HL-60 (cell line): ENCODE data around the gene MRPS7.

Experiments
- DNase-seq, 2 experiments: peaks; one replicate each; pipeline ENCODE4 v3.0.0-alpha.2; 2010 to 2020; ENCODE audit warnings: low read depth in 1 of 2, low spot score in 1 of 2
- H3K27ac ChIP-seq: fragments of 250-450 bp; sonication (Bioruptor Pico); replicated peaks from 2 replicates; pipeline ENCODE4 v1.5.1; 2020; ENCODE audit warnings: mild to moderate bottlenecking, moderate library complexity
- H3K27me3 ChIP-seq: fragments of 250-450 bp; sonication (Bioruptor Pico); 2 replicates; pipeline ENCODE4 v1.5.1; 2021; ENCODE audit warnings: mild to moderate bottlenecking, moderate library complexity; ENCODE audit not compliant: insufficient read depth, poor library complexity, severe bottlenecking
- H3K4me3 ChIP-seq: replicated peaks from 2 replicates; pipeline ENCODE4 v1.5.1; 2011; ENCODE audit warnings: mild to moderate bottlenecking, control low read depth, low read length; ENCODE audit not compliant: insufficient read depth
- GABPA ChIP-seq: IDR thresholded peaks from 2 replicates; pipeline ENCODE4 v1.6.1; 2012; ENCODE audit warnings: low read depth
- POLR2AphosphoS5 ChIP-seq: IDR thresholded peaks from 2 replicates; pipeline ENCODE4 v1.6.1; 2012; ENCODE audit warnings: low read depth
- SPI1 ChIP-seq: IDR thresholded peaks from 2 replicates; pipeline ENCODE4 v1.6.1; 2012; ENCODE audit warnings: low read depth, mild to moderate bottlenecking, borderline replicate concordance
- TF ChIP-seq, protein P1 (sequence below): IDR thresholded peaks from 2 replicates; pipeline ENCODE4 v1.6.1; 2012; ENCODE audit warnings: low read depth; ENCODE audit not compliant: insufficient replicate concordance
- TF ChIP-seq, protein P2 (sequence below): IDR thresholded peaks from one replicate; pipeline ENCODE4 v1.5.1; 2011; ENCODE audit warnings: low read length, control low read depth, inconsistent platforms; ENCODE audit not compliant: insufficient read depth

MRPS7 gene

DNA sequence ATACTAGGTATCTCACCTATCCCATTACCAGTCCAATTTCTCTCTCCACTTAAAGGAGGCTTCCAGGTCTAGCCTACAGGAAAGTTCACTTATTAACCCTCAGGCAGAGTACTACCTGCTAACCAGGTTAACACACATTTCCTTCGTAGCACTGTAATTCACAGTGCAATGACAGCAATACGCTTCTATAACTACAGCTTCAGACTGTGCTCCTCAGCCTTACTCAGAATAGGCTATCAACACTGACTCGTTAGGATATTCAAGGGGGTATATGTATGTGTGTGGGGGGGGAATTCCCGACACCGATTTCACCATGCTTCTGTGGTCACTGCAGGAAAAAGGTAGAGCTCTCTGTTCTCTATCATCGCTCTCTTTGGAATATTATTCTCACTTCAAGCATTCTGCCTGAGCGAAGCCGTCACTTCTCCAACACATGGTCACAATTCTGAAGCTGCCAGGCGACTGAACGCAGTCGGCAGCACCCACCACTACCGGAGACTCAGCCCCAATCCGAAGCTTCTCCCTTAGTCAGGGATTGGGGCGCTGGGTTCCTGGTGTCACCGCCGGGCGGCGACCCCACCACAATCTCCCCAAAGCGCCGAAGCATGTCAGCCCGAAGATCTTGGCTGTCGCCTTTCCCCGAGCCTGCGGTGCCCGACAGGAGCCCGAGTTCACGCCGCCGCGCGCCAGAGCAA is 891 bp upstream of the MRPS7 start:
- DNase-seq: no peak
- H3K27me3 ChIP-seq: no peaks in the 10 kb centered on the region
- peak overlapping the region; percentile 80 for H3K4me3 ChIP-seq
- peak overlapping the region; percentile 100 for H3K27ac ChIP-seq
- TF ChIP-seq, protein P1, sequence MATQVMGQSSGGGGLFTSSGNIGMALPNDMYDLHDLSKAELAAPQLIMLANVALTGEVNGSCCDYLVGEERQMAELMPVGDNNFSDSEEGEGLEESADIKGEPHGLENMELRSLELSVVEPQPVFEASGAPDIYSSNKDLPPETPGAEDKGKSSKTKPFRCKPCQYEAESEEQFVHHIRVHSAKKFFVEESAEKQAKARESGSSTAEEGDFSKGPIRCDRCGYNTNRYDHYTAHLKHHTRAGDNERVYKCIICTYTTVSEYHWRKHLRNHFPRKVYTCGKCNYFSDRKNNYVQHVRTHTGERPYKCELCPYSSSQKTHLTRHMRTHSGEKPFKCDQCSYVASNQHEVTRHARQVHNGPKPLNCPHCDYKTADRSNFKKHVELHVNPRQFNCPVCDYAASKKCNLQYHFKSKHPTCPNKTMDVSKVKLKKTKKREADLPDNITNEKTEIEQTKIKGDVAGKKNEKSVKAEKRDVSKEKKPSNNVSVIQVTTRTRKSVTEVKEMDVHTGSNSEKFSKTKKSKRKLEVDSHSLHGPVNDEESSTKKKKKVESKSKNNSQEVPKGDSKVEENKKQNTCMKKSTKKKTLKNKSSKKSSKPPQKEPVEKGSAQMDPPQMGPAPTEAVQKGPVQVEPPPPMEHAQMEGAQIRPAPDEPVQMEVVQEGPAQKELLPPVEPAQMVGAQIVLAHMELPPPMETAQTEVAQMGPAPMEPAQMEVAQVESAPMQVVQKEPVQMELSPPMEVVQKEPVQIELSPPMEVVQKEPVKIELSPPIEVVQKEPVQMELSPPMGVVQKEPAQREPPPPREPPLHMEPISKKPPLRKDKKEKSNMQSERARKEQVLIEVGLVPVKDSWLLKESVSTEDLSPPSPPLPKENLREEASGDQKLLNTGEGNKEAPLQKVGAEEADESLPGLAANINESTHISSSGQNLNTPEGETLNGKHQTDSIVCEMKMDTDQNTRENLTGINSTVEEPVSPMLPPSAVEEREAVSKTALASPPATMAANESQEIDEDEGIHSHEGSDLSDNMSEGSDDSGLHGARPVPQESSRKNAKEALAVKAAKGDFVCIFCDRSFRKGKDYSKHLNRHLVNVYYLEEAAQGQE: no peak
- TF ChIP-seq SPI1: no peak

DNA sequence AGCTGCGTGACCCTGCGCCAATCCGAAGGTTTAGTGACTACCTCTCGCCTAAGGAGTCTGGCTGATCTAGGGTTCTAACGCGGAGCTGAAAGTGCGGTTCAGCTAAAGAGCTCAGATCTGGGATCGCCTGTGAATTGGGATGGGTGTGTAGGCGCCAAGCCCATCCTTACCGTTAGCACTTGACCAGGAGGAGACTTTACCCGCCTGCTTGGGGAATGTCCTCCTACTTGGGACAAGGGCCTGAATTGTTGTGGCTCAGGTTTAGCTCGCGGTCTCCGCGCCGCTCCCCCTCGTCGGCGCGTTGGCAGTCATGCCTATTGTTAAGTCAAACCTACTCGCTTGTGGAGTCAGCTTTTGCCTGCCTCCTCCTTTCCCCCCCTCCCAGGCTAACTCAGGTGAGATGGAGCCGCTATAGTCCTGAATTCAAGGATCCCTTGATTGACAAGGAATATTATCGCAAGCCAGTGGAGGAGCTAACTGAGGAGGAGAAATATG is 480 bp downstream of the MRPS7 start:
- Histone ChIP-seq H3K27ac (peak overlapping the region; percentile 100), H3K4me3 (peak overlapping the region; percentile 80), H3K27me3 (no peaks in the 10 kb centered on the region)
- no peak for TF ChIP-seq SPI1
- TF ChIP-seq GABPA: no peak
- TF ChIP-seq, protein P1: no peak
- TF ChIP-seq POLR2AphosphoS5: no peak
- TF ChIP-seq, protein P2, sequence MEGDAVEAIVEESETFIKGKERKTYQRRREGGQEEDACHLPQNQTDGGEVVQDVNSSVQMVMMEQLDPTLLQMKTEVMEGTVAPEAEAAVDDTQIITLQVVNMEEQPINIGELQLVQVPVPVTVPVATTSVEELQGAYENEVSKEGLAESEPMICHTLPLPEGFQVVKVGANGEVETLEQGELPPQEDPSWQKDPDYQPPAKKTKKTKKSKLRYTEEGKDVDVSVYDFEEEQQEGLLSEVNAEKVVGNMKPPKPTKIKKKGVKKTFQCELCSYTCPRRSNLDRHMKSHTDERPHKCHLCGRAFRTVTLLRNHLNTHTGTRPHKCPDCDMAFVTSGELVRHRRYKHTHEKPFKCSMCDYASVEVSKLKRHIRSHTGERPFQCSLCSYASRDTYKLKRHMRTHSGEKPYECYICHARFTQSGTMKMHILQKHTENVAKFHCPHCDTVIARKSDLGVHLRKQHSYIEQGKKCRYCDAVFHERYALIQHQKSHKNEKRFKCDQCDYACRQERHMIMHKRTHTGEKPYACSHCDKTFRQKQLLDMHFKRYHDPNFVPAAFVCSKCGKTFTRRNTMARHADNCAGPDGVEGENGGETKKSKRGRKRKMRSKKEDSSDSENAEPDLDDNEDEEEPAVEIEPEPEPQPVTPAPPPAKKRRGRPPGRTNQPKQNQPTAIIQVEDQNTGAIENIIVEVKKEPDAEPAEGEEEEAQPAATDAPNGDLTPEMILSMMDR: no peak
- no peak for DNase-seq

DNA sequence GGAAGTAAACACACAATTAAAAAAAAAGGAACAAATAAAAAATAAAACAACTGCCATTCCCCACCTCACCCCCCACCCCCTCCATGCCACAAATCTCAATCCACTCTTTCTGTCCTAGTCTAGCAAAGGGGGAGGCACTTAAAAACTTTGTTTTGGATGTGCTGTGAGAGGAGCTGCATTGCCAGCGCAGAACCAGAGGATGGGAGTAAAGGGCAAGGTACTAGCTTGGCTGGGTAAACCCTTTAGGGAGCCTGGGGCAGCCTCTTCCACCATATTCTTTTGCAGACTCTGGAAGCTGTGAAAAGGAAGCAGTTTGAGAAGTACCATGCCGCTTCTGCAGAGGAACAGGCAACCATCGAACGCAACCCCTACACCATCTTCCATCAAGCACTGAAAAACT is 1.4 kb downstream of the MRPS7 start:
- TF ChIP-seq, protein P1: no peak
- TF ChIP-seq, protein P2: peak; percentile 41
- TF ChIP-seq POLR2AphosphoS5: no peak
- TF ChIP-seq SPI1: no peak
- no peak for TF ChIP-seq GABPA
- peak in 1 of 2 experiments; percentile 55 for DNase-seq
- peak overlapping the region; percentile 80; the same call in 1 of the 2 replicates for H3K4me3 ChIP-seq
- peak overlapping the region; percentile 100 for H3K27ac ChIP-seq
- no peaks in the 10 kb centered on the region for H3K27me3 ChIP-seq
